Activated CD4-positive, alpha-beta T cell treated with anti-CD3 and anti-CD28 coated beads for 1 hour (primary cell): ENCODE data around the gene STX17.
"Not testable (repeated sequence)": the region's sequence is repeated elsewhere in the genome, so short reads cannot be mapped to it uniquely, and the experiment has no call there.

Experiments used
- DNase-seq: peaks from one replicate; pipeline ENCODE4 v3.0.0-alpha.2; 2020

STX17 gene

DNA sequence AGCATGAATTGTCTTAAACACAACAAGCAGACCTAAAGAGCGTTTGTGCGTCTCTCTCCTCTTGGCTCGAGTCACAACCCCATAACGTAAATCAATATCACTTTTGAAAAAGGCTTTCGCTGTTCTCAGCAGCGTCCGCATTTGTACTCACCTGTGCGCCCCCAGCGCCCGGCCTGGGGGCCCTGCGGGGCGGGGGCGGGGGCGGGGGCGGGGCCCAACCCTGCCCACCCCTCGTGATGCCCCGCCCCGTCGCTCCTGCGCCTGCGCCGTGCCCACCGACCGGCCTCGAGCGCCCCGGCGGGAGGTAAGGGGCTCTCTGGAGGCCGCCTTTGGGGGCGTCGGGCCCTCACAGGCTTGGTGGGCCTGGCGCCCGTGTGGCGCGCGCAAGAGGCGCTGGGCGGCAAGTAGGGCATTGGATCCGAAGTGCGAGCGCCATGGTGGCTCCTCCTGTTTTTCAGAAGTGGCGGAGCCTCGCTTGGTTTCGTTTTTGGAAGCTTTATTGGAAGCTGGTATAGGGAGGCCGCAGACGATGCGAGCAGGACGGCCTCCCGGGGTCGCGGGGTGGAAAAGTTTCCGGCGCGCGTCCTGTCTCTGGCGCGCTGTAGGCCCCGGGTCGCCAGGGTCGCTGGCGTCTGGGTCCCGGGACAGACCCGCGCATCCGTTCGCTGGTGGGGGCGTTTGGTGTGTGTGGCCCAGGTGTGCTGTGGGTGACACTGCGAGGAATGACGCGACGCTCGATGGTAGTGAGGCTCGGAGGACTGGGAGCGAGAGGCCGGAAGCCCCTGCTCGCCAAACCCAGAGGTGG, at the start of gene STX17:
Gene STX17, plus strand, starts transcription at position 252 of the 805 bp plus-strand sequence. CDS start 8,586 bp downstream, outside the sequence.
- DNase-seq = peak; percentile 79

DNA sequence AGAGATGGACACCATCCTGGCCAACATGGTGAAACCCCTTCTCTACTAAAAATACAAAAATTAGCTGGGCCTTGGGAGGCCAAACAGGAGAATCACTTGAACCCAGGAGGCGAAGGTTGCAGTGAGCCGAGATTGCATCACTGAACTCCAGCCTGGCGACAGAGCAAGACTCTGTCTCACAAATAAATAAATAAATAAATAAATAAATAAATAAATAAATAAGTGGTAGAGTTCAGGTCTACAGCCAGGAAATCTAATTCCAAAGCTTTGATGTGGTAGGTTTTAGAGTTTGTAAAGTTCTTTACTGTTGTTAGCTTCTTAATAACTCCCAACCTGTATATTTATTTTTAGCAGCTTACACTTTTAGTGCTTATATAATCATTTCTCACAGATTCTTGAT, 48.9 kb upstream of the STX17 start:
- not testable (repeated sequence) for DNase-seq

DNA sequence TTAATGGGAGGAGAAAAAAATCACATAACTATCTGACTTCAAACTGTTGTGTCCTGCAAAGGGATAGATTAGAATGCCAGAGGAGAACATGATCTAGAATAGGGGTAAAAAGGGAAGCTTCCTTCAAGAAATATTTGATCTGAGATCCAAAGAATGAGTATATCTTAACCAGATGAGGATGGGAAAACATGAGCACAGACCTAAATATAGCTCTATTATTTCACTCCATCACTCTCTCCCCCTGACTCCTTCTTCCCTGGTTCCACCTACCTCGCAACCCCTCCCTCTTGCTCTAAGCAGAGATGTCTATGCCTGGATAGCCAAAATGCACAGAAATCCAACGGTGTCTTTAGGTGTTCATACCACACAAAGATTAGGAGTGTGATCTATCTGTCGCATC, 48.4 kb upstream of the STX17 start:
- no peak for DNase-seq

DNA sequence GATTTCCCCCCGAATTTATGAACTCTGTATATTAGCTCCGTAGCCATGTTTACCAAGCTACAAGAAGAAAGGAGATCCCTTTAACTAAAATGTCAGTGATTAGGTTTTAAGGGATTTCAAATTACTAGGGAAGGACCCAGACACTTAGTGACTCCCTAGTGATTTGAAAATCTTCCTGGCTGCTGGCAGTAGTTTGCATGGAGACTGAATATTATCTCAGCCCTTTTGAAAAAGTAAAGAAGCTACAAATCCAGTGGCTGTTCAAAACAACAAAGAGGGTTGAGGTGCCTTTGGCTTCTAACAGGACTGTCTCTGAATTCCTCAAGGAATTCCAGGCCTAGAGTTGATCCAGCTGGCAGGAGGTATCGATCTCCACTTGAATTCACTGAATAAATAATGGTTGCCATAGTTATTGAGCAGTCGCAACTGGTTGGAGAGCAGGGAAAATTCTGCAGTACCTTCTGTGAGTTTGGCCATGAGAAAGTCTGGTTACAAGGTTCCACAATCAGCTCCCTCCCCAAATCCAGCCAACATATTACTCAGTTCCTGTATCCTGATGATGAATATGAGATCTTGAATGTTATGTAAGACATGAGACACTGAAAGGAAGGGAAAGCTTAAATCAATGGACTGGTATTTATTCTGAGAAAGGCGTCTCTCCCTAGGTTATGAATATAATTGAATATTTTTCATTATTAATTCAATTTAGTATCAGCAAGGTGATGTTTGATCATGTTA, 47.0 kb upstream of the STX17 start:
- DNase-seq = no peak

DNA sequence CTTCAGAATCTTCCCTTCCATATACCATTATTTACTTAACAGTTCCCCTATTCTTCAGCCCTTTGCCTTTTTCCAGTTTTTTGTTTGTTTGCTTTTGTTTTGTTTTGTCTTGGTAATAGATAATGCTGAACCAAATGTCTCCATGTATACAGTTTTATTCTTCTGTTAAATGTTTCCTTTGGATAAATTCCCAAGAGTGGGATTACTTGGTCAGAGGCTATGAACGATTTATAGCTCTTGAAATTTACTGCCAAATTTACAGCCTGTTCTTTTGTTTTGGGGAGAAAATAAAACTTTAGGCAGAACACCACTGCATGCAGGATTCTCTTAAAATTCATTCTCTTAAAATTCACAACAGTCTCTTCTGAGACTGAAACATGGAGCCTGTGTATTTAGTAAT, 46.2 kb upstream of the STX17 start:
- DNase-seq = no peak

DNA sequence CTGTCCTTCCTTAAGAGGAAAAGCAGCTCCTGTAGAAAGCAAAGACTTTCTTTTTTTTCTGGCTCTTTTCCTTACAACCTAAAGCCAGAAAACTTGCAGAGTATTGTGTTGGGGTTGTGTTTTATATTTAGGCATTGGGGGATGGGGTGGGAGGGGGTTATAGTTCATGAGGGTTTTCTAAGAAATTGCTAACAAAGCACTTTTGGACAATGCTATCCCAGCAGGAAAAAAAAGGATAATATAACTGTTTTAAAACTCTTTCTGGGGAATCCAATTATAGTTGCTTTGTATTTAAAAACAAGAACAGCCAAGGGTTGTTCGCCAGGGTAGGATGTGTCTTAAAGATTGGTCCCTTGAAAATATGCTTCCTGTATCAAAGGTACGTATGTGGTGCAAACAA, 42.5 kb upstream of the STX17 start:
- no peak for DNase-seq

DNA sequence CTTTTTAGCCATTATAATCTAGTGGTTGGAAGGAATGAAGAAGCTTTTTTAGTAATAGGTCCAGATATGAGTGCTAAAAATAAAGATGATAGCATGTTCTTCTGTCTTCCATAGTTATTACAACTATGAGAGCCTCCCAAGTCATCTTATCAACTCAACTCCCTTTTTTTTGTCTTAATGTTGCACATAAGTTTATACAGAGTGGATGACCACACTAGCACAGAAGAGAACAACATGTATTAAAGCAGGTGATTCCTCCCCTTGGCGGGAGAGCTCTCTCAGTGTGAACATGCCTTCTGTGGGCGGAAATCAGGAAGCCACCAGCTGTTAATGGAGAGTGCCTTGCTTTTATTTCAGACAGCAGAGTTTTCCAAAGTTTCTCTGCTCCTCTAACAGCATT, 40.1 kb upstream of the STX17 start:
- DNase-seq = no peak

DNA sequence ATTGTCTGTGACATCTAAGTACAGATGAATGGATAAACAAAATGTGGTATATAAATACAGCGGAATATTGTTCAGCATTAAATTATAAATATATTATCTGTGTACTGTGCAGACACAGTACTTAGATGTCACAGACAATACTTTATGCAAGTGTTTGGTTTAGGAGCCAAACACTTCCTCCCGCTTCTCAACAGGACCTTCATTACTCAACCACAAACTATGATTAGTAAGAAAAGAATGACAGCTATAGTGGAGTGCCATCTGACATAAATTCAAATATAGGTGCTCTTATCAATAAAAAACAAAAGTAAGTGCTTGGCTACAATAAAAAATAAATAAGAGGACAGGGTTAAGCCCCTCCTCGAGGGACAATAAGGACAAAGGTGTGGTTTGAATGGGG, 38.9 kb upstream of the STX17 start:
- DNase-seq = no peak

DNA sequence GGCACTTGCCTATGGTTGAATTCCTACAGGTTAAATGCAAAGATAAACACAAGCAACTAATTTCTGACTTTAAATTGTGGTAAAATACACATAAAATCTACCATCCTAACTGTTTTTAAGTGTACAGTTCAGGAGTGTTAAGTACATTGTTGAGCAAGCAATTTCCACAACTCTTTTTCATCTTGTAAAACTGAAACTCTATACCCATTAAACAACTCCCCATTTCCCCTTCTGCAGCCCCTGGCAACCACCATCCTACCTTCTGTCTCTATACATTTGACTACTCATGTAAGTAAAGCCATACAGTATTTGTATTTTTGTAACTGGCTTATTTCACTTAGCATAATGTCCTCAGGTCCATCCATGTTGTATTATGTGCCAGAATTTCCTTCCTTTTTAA, 38.5 kb upstream of the STX17 start:
- no peak for DNase-seq

DNA sequence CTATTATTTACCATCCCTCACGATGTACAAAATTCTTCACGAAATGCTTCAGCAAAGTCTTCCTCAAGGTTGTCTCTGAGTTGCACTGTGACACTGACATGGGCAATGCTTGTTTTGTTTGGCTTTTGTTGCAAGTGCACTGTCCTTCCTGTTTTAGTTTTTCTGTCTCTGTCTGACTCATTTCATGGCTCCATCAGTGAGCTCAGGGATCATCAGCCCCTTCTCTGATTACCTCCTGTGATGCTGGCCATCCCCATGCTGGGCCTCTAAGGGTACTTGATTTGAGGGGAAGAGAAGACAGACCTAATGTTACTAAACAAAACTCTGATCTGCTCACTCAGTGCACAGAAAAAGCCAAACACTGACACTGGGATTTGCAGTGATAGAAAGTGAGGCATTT, 37.6 kb upstream of the STX17 start:
- DNase-seq = no peak

DNA sequence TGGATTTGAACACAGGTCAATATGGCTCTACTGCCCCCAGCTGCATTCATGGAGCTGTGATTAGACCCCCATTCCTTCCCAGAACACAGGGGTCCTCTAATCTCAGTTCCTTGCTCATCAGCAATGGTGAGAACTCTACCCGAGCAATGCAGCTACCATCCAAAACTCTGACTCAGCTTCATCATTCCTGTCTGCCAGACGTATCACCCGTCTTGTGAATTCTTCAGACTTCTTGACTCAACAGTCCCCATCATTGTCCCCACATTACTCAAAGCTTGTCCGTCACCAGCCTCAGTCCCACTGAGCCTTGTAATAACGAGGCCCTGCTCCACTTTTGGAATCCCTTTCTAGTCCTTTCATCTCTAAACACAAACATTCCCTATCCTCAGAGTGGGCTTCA, 36.3 kb upstream of the STX17 start:
- DNase-seq = no peak

DNA sequence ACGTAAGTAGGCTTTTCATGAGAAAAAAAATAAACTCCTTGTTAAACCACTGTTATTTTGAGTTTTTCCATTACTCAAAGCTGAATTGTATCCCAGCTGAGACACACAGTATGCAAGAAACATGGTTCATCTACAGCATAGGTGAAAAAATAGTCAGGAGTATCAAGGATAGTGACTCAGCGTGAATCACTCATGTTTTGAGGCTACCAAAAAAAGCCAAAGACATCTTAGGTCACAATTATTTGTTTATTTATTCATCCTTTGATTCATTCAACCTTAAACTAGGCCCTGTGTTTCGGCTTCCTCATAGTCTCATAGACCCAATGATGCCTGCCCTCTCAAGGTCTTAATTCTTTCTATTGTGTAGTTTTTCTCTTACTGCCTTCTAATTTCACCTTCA, 32.9 kb upstream of the STX17 start:
- no peak for DNase-seq

DNA sequence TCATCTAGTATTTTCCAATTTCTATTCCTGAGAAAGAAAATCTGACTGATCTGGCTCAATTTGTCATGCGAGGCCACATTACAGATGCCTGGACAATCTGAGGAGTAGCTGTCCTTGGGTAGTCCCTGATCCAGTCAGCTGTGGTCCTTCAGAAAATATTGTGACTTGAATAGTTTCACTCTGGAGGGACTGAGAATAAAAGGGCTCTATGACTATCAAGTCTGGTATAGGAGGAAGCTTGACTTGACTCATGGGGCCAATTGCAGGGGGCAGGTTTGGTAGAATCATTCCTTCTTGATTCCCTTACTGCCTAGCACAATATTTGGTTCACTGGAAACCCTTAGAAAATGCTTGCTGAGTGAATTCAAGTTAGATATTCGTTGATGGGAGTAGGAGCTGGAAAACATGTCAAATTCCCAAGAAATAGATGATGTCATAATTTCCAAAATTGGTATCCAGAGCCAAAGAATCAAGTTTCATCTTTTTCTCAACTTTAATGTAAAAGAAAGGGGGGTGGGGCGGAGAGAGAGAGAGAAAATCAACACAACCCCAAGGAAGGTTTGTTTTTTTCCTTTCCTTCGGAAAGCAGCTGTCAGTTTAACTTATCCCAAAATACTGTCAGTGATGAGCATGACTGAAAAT, 32.4 kb upstream of the STX17 start:
- no peak for DNase-seq

DNA sequence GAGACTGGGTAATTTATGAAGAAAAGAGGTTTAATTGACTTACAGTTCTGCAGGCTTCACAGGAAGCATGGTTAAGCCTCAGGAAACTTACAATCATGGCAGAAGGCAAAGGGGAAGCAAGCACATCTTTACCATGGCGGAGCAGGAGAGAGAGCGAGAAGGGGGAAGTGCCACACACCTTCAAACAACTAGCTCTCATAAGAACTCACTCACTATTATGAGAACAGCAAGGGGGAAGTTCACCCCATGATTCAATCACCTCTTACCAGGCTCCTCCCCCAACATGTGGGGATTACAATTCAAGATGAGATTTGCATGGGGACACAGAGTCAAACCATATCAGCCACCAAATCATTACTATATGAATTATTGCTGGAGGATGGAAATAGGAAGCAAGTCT, 30.3 kb upstream of the STX17 start:
- no peak for DNase-seq

DNA sequence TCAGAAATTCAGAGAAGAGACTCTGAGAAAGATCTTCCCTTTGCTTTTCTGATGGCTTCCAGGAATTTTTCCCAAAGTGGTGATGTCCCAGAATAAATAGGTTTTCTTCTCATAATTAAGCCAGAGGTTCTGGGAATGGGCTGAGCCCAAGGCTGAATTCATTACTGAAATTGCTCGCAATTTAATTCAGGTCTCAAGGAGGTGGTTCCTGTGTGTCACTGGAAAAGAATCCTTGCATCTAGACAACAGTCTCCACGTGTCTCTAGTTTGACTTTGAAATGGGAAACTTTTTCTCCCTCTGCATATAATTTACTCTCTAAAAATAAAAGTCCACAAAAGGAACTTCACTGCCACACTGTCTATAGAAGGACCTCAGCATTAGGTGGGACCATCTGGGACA, 27.8 kb upstream of the STX17 start:
- no peak for DNase-seq

DNA sequence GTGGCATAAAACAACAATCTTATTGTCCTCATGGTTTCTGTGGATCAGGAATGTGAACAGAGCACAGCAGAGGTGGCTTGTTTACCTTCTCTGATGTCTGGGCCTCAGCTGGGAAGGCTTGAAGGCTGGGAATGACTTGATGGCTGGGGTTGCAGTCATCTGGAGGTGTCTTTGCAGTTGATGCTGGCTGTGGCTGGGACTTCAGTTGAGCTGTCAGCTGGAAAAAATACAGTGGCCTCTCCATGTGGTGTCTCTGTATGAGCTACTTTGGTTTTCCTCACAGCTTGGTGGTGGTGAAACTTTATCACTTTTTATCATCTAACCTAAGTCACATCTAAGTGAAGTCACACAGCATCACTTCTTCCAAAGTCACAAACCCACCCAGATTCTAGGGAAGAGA, 24.7 kb upstream of the STX17 start:
- no peak for DNase-seq

DNA sequence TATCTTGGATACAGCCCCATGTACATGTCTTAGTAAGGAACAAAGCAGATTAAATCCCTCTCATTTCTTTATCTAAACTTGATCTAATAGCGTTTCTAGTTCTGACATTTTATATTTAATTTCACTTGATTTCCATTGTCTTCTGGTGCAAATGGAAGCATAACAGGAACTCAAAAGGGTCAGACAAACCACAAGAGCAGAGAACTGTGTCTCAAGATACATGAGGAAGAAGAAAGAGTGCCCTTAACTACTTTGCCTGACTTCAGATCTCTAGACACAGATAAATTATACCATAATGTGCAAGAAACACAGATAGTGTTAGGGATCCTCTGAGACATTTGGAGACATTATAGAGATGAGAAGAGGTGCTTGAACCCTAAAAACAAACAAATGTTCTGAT, 20.7 kb upstream of the STX17 start:
- DNase-seq = no peak

DNA sequence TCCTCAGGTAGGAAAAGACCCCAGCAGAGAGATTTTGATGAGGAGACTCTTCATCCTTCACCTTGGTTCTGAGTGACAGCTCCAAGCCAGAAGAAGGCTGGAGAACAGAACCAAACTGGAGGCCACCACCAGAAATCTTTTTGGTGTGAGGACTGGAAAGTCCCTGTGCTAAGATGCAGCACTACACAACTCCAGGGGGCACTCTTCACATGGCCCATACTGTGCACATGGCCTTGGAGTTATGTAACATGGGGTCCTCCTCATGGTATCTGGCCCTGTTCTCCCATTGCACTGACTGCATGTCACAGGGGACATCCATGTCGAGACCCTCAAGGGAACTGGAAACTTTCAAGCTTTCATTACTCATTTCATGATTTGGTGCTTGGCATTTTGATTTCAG, 17.3 kb upstream of the STX17 start:
- no peak for DNase-seq

DNA sequence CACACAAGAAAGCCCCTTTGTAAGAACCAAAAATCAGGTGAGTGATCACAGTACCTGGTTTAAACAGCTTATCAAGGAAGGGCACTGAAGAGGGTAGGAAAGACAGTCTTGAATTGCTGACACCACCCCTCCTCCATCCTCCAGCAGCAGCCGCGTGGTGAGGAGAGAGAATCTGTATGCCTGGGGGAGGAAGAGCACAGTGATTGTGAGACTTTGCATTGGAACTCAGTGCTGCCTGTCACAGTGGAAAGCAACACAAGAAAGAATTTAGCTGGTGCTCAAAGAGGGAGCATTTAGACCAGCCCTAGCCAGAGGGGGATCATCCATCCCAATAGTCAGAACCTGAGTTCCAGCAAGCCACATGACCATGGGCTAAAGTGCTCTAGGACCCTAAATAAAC, 11.6 kb upstream of the STX17 start:
- DNase-seq = no peak

DNA sequence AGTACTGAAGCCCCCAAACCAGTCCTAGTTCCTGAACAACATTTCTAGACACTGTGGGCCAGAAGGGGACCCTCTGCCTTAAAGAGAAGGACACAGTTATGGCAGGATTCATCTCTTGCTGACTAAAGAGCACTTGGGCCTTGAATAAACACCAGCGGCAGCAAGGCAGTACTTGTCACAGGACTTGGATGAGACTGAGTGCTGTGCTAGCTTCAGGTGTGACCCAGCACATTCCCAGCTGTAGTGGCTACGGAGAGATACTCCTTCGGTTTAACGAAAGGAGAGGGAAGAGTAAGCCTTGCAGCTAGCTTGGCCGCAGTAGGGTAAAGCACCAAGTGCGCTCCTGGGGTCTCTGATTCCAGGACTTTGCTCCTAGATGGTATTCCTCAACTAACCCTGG, 10.9 kb upstream of the STX17 start:
- no peak for DNase-seq

DNA sequence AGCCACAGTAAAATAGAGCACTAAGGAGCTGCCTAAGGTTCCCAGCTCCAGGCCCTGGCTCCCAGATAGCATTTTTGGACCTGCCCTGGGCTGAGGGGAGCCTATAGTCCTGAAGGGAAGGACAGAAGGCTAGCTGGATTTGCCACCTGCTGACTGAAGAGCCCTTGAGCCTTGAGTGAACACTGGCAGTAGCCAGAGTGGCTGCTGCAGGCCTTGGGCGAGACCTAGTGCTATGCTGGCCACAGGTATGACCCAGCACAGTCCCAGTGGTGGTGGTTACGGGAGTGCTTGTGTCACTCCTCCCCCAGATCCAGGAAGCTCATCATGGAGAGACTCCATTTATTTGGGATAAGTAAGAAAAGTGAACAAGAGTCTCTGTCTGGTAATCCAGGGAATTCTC, 10.3 kb upstream of the STX17 start:
- no peak for DNase-seq

DNA sequence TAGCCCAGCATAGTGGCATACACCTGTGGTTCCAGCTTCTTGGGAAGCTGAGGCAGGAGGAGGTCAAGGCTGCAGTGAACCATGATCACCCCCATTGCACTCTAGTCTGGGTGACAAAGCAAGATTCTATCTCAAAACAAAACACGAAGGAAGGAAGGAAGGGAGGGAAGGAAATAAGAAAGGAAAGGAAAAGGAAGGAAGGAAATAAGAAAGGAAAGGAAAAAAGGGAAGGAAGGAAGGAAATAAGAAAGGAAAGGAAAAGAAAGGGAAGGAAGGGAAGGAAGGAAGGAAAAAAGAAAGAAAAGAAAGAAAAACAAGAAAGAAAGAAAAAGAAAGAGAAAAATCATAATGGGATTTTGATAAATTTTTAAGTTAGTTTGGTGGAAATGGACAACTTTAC, 3.1 kb upstream of the STX17 start:
- no peak for DNase-seq

DNA sequence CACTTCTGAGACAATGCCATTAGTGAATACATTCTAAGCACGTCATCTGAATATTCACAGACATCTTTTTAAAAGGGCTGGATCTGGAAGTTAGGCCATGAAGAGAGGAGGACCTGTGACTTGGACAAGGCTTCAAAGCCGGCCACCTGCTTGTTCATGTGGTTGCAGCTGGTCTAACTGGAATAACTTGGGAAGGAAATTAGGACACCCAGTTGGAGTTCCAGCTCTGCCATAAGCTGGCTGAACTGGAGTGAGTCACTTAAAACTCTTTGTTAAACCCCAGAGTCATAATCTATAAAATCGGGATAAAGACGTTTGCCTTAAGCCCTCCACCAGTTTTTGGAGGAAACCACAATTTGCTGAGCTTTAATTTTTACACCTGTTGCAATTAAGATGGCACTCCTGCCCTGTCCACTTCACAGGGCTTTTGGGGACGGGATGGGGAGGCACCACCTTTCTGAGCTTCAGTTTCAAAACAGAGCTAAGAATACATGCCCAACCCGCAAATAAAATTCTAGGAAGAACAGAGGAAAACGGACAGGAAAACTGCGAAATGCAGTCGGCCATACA, 536 bp upstream of the STX17 start:
- no peak for DNase-seq

DNA sequence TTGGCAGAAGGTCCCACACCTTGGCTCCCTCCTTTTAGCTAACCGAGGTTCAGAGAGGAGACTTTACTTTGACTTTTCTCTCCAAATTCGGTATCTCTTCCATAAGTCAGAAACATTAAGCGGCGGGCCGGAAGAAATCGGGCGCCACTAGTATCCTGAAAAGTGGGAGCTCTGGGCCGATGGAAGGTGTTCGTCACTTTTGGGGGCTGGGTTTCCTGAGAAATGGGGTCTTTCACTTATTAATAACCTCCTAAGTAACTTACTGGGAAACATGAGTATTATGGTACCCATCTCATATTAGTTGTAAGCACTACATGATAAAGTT, 716 bp downstream of the STX17 start:
- DNase-seq = no peak
